BE2C (cell line): ENCODE data around the gene TRIM3.

Experiments
- DNase-seq: peaks from one replicate; pipeline ENCODE4 v3.0.0-alpha.2; 2020
- H3K27me3 ChIP-seq: fragments of 250-450 bp; sonication (Bioruptor Pico); 2 replicates; pipeline ENCODE4 v1.5.1; 2020; ENCODE audit warnings: mild to moderate bottlenecking
- H3K36me3 ChIP-seq: fragments of 250-450 bp; sonication (Bioruptor Pico); 2 replicates; pipeline ENCODE4 v1.5.1; 2020; ENCODE audit warnings: mild to moderate bottlenecking
- H3K4me1 ChIP-seq: fragments of 250-450 bp; sonication (Bioruptor Pico); 2 replicates; pipeline ENCODE4 v1.5.1; 2020
- H3K4me3 ChIP-seq: 2 replicates; pipeline ENCODE4 v1.5.1; 2011; ENCODE audit warnings: low read depth, low read length
- H3K9me3 ChIP-seq: fragments of 250-450 bp; sonication (Bioruptor Pico); 2 replicates; pipeline ENCODE4 v1.5.1; 2020
- CTCF ChIP-seq: IDR thresholded peaks from 2 replicates; pipeline ENCODE4 v1.5.1; 2012; ENCODE audit warnings: mild to moderate bottlenecking, low read depth, low read length

The TRIM3 gene

GRCh38 chr11:6438979-6439571, 34.7 kb downstream of the TRIM3 start:
- Histone ChIP-seq H3K9me3 (no peaks in the 10 kb centered on the region), H3K27me3 (no peaks in the 10 kb centered on the region), H3K36me3 (no peaks in the 10 kb centered on the region), H3K4me1 (no peaks in the 10 kb centered on the region), H3K4me3 (no peak overlapping the region)
- peak; percentile 53 for DNase-seq
- peak; percentile 72 for TF ChIP-seq CTCF

GRCh38 chr11:6437993-6438392, 35.7 kb downstream of the TRIM3 start:
- no peaks in the 10 kb centered on the region for H3K9me3 ChIP-seq
- no peaks in the 10 kb centered on the region for H3K36me3 ChIP-seq
- no peaks in the 10 kb centered on the region for H3K27me3 ChIP-seq
- no peak for DNase-seq
- no peaks in the 10 kb centered on the region for H3K4me1 ChIP-seq
- TF ChIP-seq CTCF: no peak
- H3K4me3 ChIP-seq: no peak overlapping the region

- Histone ChIP-seq H3K4me3 (no peak overlapping the region), H3K27me3 (no peaks in the 10 kb centered on the region), H3K36me3 (no peaks in the 10 kb centered on the region), H3K9me3 (no peaks in the 10 kb centered on the region), H3K4me1 (no peaks in the 10 kb centered on the region)
- no peak for DNase-seq
- TF ChIP-seq CTCF: no peak
Observed at GRCh38 chr11:6437423-6437822, 36.3 kb downstream of the TRIM3 start.

- Histone ChIP-seq H3K27me3 (no peaks in the 10 kb centered on the region), H3K4me3 (no peak overlapping the region), H3K36me3 (no peaks in the 10 kb centered on the region), H3K4me1 (no peaks in the 10 kb centered on the region), H3K9me3 (no peaks in the 10 kb centered on the region)
- no peak for TF ChIP-seq CTCF
- DNase-seq: no peak
Observed at GRCh38 chr11:6433998-6434660, 39.6 kb downstream of the TRIM3 start.

- no peaks in the 10 kb centered on the region for H3K36me3 ChIP-seq
- no peak overlapping the region for H3K4me3 ChIP-seq
- no peaks in the 10 kb centered on the region for H3K27me3 ChIP-seq
- no peak for TF ChIP-seq CTCF
- DNase-seq: peak; percentile 40
- no peaks in the 10 kb centered on the region for H3K4me1 ChIP-seq
- no peaks in the 10 kb centered on the region for H3K9me3 ChIP-seq
Observed at GRCh38 chr11:6431861-6432260, 41.9 kb downstream of the TRIM3 start.

- Histone ChIP-seq H3K4me1 (no peaks in the 10 kb centered on the region), H3K36me3 (no peaks in the 10 kb centered on the region), H3K4me3 (no peak overlapping the region), H3K27me3 (no peaks in the 10 kb centered on the region), H3K9me3 (no peaks in the 10 kb centered on the region)
- no peak for DNase-seq
- no peak for TF ChIP-seq CTCF
Observed at GRCh38 chr11:6427516-6427915, 46.2 kb downstream of the TRIM3 start.
